GM18499 (cell line): ENCODE data around the gene RIN1.
"Not testable (repeated sequence)": the region's sequence is repeated elsewhere in the genome, so short reads cannot be mapped to it uniquely, and the experiment has no call there.

ENCODE experiments used
- ATAC-seq: cut with Tn5 transposase; IDR thresholded peaks from one replicate; pipeline ENCODE4 v1.9.1; 2021; ENCODE audit warnings: moderate number of reproducible peaks; ENCODE audit not compliant: insufficient read depth, unreplicated experiment

RIN1 gene

DNA sequence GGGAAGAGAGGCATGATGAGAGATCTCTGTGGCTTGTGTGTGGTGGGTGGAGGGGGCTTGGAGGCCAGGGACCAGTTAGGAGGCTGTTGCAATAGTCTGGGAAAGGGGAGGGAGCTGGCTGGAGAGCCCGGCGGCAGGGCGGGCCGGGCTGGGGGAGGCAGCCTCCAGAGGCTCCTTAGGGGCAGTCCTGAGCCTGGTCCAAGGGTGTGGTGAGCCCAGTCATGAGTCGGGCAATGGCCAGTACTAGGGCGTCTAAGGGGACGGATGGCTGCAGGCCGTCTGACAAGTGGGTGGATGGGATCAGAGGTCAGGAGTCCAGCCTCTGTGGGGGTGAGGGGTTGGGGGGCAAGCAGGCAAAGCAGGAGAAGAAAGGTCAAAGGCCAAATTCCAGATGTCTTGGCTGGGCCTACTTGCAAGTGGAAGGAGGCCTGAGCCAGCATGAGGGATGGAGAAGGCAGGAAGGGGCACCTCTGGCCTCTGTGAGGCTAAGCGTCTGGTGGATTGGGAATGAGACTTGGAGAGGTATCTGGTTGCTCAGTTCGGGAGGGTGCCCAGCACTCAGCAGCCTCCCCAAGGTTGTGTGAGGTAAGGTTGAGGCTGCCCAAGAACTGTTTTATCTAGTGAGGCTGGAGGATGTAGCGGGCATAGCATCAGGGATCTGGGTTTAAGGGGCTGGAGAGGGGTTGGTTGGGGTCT, 13.4 kb downstream of the RIN1 start:
- no peak for ATAC-seq

DNA sequence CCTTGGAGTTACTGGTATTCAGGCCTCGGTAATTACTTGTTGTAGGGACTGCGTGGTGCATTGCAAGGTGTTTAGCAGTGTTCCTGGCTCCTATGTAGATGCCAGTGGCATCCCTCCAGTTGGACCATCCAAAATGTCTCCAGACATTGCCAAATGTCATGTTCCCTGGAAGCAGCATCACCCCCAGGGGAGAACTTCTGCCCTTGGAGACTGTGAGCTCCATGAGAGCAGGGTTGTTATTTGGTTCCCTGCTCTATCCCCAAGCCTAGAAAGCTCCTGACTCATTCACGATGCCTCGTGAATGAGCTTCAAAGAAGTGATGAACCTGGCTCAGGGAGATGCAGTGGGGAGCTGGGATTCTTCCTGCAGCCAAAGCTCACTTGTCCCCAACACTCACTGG, 14.6 kb downstream of the RIN1 start:
- no peak for ATAC-seq

DNA sequence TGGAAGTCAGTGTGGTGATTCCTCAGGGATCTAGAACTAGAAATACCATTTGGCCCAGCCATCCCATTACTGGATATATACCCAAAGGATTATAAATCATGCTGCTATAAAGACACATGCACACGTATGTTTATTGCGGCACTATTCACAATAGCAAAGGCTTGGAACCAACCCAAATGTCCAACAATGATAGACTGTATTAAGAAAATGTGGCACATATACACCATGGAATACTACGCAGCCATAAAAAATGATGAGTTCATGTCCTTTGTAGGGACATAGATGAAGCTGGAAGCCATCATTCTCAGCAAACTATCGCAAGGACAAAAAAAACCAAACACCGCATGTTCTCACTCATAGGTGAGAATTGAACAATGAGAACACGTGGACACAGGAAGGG, 15.5 kb downstream of the RIN1 start:
- ATAC-seq = not testable (repeated sequence)

DNA sequence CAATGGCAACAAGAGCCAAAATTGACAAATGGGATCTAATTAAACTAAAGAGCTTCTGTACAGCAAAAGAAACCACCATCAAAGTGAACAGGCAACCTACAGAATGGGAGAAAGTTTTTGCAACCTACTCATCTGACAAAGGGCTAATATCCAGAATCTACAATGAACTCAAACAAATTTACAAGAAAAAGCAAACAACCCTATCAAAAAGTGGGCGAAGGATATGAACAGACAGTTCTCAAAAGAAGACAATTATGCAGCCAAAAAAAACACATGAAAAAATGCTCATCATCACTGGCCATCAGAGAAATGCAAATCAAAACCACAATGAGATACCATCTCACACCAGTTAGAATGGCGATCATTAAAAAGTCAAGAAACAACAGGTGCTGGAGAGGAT, 15.9 kb downstream of the RIN1 start:
- ATAC-seq = not testable (repeated sequence)

DNA sequence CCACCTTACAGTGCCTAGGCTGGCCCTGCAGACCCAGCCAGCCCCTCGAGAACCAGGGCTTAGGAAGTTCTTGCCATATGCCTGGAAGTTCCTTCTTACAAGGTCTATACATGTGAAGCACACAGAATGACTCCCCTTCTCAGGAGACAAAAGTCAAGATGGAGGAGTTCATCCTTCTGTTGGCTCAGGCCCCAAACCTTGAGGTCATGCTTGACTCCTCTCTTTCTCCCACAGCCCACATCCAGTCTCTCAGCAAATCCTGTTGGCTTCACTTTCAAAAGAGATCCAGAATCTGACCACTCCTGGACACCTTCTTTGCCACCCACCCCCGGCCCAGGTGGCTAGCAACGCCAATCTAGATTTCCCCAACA, 17.6 kb downstream of the RIN1 start:
- ATAC-seq = no peak

DNA sequence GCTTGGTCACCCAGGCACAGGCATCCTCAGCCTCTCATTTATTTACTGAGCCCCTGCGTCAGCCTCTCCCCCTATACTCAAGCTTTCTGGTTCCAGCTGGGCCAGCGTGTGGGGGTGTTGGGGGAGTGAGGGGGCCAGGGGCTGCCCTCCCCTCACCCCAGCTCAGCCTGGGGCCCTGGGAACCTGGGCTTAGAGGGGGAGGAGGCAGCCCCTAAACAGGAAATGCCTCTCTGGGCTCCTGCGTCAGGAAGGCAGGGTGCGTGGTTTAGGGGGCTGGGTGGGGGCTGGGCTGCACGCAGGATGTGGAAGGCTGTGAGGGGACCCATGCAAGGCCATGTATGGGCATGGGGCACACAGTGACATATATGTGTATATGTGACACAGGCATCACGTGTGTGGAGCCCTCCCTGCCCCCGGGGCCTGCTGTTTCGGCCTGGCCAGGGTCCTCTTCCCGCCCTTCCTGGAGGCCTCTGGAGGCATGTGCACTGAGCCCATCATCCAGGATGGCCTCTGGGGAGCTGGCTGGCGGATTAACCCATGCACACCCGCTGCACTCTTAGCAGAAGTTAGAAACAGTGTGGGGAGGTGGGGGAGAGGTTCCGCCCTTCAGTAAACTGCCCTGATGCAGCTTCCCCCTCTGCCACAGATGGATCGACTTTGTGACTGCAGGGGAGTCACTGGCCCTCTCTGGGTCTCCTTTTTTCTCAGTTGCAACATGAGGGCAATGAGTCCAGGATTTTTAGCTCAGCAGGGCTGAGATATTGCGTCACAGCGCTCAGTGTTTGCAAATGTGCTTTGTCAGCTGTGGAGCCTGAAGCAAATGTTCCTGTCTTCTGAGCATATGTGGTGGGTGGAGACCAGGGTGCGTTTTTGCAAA, 18.3 kb downstream of the RIN1 start:
- no peak for ATAC-seq

DNA sequence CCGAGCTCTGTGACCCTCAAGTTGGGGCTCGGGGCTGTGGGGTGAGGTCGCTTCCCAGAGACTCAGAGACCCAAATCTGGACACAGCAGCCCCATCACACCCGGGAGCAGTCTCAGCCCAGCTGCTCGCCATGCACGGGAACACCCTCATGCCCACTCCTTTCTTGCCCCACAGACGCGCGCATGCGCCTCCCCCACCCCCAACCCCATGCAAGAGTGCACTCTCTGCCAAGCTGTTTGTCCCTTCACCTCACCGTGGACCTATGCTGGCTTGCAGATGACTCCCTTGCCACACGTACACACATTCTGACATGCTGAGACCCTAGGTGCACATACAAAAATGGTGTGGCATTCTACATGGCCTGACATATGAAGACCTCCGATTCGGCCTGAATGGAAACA, 18.9 kb downstream of the RIN1 start:
- no peak for ATAC-seq

DNA sequence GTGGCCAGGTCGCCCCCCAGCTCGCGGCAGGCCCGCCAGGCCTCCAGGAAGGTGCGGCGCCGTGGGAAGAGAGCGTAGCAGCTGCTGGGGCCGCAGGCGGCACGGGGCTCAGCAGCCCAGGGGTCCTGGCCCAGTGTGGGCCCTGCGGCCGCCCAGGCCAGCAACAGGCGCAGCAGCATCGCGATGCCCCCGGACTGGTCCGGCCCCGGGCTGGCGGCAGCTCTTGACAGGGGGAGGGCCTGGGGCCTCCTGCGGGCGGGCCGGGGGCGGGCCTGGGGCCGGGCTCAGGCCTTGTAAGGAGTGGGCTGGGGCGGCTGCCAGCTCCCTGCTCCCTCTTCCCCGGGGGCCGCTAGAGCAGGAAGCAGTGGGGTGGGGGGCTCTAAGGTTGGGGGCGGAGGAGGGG, 19.4 kb downstream of the RIN1 start, which contains the start of gene CD248:
CD248 (minus strand) TSS at position 196 of the 403 bp plus-strand sequence; CDS start at position 179, 17 bp downstream.
- ATAC-seq = no peak

DNA sequence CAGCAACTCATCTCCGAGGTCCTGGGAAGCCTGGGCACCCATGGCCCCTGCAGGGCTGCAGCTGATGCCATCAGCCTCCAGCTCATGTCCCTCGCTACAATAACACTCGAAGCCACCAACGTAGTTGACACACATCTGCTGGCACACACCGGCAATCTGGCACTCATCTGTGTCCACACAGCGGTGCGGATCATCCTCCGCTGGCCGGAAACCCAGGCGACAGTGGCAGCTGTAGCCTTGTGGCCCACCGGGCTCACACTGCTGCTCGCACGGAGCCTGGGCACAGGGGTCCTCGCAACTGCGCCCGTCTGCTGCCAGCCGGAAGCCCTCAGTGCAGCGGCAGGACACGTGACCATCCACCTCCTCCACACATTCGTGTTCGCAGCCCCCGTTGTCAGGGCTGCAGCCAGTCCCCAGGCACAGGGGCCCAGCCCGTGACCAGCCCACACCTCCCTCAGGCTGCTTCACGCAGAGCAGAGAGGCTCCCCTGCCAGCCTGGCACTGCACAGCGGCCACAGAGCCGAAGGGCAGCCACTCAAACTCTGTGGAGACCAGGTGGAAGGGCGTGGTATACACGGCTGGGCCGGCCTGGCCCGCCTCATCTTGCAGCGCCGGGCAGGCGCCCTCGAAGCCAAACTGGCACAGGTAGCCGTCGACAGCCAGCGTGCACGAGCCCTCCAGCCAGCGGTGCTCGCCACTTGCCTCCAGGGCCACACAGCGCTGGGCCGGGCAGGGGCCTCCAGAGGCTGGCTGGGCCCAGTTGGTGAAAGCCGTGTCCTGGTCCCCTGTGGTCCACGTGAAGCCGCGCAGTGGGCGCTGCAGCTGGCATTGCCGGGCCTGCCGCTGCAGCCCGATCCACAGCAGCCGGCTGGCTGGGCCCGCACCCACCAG, 20.1 kb downstream of the RIN1 start:
- ATAC-seq = no peak

DNA sequence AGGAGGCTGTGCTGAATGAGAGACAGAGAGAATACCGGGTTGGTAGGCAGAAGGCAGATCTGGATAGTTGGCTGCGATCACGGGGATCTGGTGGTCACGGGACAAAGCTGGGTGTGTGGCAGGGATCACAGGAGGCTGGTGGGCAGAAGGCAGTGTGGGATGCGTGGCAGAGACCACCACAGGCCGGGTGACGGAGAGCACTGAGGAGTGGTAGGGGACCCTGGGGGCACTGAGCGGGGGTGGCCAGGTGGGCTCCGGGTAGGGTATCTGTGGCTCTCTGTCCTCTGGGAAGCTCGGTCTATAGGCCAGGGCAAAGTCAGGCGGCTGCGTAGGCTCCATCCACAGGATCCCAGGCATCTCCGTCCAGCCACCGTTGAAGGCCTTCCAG, 20.7 kb downstream of the RIN1 start:
- ATAC-seq = no peak

DNA sequence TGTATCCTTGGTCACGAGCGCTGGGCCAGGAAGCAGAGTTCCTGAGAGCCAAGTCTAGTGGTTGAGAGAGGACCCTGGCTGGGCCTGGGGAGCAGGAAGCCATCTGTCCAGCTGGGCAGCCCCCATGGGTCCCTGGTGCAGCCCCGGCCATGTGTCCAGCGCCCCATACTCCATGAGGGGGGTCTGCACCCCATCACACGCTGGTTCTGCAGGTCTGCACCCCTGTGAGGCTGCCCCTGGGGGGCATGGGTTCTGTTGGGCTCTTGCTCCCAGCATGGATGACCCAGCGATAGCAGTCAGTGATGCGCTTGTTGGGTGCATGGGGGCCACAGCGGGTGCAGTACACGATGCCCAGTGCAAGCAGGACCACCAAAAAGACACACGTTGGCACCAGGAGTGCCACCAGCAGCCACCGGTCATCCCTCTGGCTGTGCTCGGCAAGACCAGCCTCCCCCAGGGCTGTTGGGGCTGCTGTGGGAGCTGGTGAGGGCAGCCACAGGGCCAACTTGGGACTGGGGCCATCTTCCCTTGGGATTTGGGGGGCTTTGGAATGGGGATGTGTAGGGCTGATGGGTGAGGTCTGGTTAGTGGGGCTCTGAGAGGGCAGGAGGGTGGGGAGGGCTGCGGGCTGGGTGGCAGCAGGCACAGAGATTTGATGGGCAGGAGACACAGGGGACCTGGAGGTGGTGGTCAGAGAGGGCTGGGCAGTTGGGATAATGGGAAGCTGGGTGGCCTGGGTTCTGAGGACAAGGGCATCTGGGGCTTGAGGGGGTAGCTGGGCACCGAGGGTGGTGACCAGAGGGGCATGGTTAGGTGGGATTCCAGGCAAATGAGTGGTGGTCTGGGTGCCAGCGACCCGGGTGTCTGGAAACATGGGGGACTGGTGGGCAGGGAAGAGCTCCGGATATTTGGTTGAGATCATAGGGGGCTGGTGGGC, 21.4 kb downstream of the RIN1 start:
- ATAC-seq = no peak

DNA sequence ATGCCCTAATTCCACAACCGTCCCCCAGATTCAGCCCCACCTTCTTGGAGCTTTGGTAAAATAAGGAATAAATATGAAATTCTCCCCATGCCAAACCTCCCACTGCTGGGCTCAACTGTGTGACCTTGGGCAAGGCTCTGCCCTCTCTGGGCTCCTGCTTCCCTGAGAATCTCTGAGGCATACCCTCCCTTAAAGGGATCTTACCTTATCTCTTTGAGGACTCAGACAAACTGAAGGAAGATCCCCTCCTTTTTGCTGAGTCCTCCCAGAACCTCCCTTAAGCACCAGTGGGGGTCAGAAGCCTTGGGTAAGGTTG, 22.1 kb downstream of the RIN1 start:
- no peak for ATAC-seq

DNA sequence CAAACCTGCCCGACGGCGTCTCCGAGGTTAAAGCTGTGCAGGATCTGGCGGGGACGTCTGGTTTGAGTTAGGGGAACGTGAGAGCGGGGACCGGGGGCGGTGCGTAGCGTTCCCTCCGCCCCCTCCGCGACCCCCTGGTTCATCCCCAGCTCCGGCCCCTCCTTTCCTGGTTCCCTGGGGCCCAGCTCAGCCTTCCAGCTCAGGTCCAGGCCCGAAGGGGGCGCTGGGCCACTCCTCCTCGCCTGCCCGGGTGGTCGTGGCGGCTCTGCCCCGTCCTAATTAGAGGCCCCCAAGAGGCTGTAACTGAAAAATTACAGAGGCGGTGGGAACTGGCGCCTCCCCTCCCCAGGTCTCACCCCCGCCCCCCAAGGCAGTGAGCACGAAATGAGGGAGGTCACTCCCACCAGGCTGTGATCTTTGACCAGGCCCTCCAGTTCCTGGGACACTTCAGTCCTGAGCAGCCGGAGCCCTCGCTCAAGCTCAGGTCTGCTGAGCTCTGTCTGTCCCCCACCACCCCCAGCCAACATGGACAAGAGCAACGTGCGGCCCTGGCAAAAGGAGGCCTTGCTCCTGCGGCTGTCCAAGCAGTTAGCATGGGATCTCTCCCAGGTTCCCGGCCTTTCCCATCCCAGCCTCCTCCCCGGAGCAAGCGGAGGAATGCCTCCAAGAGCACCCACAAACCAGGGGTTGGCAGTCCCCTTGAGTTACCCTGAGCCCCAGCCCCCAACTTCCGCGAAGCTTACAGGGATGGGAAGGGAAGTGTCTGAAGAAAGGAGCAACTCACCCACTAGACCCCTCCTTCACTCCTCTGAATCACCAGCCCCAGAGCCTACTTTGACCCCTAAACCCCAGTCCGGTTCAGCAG, 22.7 kb downstream of the RIN1 start:
- ATAC-seq = no peak

DNA sequence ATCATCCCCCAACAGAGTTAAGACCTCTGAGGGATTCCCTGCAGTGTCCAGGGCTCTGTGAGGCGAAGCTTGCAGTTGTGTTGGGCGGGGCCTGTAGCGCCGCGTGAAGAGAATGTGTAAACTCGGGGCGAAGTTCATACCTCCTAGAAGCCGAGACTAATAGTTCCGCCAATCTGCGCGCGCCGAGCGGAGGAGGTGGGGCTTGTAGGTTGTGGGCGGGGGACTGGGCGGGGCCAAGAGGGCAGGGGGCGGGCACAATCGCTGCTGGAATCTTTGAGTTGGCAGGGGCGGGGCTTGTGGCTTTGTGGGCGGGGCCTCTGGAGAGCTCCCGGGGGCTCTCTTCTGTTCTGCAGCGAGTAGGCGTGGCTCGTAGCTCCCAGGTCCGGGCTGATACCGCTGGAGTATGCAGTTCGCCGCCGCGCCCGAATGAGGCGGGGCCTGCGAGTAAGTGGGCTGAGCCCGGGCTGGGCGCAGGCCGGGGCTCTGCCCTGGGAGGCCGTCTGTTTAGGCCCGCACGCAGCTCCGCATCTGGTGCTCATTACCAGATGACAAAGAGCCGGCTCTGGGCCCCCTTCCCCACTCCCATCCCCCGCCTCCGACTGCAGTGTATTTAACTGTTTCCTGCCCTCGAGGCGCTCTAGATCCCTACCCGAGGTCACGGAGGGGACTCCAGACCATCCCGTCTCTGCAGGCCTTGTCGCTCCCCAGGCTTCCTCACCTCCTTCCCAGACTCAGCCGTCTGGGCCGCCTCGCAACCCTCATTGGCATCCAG, 23.5 kb downstream of the RIN1 start:
- ATAC-seq = no peak

DNA sequence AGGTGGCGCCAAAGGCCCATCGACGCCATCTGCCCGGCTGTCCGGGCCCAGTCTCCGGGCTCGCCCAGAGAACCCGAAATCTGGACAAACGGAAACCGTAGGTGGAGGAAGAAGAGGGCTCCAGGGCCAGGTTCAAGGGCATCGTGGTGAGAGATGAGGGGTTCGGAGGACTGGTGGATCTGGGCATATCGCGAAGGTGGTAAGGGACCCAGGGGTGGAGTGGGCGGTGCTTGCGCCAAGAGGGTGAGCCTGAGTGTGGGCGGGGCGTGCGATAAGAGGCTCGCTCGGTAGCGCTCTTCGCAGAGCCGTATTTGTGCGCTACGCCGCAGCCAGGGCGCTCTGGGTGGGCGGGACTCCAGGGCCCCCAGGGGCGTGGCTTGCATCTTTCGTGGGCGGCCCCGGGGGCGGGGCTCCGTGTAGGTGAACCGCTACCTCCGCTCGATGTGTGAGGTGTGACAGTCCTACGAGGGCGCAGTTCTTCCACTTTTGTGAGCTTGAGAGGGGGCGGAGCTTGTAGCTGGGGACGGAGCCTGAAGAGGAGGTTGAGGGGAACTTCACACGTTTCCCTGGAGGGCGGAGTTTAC, 24.2 kb downstream of the RIN1 start:
- ATAC-seq = no peak

DNA sequence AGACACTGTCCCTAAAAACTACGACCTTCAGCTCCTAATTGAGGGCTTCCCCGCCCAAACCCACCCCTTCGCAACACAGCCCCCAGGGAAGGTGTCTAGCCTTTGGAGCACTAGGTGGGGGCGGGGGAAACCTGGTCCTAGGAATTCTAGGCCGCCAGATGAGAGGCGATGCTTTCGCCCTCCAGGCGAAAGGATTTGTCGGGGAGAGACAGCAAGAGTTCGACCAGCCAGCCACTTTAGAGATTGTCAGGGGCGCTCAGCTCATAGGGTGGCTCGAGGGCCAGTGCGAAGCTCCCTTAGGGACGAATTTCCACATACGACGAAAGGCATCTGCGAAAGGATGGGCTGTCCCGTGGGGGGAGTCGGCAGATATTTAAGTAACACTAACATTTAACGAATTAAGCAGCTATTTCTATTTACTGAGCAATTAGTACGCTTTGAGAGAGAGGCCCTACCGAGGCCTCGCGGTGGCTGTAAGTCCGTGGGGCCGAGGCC, 24.7 kb downstream of the RIN1 start:
- ATAC-seq = no peak

DNA sequence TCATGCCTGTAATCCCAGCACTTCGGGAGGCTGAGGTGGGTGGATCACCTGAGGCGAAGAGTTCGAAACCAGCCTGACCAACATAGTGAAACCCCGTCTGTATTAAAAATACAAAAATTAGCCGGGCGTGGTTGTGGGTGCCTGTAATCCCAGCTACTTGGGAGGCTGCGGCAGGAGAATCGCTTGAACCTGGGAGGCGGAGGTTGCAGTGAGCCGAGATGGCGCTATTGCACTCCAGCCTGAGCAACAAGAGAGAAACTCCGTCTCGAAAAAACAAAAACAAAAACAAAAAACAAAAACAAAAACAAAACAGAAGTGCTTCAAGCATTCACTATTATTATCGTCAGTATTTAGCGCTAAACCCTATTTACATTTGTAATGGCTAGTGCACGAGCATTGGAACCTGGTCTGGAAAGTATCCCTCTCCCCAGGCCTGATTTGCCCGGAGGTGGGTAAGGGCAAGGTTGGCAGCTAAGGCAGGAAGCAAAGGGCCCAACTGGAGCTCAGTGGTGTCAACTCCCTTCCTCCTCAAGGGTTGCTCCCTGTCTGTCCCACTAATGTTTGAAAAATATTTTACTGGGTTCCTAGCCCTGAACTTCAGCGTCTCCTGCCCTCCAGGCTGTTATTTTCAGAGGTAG, 25.3 kb downstream of the RIN1 start:
- not testable (repeated sequence) for ATAC-seq
